HG03280 (cell line): ENCODE results near the gene YPEL4.

Experiments
- ATAC-seq: cut with Tn5 transposase; IDR thresholded peaks from one replicate; pipeline ENCODE4 v1.9.1; 2021; ENCODE audit warnings: mild to moderate bottlenecking, moderate library complexity; ENCODE audit not compliant: unreplicated experiment

Gene YPEL4

DNA sequence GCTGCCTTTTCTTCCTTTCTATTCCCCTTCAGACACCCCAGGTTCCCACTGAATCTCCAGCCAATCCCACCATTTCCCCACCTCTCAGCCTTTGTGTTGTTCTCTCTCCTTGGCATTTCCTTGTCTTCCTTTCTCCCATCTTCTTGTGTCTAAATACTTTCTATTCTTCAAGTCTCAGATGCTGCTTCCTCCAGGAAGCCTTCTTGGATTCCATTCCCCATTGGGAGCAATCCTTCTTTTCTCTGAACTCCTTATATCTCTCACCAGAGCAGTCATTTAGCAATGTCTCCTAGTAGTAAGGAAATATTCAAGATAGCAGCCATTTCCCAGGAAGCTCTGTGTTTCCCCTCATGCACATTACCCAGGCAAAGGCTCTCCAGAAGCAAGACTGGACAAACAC is 15.4 kb downstream of the YPEL4 start:
- no peak for ATAC-seq

DNA sequence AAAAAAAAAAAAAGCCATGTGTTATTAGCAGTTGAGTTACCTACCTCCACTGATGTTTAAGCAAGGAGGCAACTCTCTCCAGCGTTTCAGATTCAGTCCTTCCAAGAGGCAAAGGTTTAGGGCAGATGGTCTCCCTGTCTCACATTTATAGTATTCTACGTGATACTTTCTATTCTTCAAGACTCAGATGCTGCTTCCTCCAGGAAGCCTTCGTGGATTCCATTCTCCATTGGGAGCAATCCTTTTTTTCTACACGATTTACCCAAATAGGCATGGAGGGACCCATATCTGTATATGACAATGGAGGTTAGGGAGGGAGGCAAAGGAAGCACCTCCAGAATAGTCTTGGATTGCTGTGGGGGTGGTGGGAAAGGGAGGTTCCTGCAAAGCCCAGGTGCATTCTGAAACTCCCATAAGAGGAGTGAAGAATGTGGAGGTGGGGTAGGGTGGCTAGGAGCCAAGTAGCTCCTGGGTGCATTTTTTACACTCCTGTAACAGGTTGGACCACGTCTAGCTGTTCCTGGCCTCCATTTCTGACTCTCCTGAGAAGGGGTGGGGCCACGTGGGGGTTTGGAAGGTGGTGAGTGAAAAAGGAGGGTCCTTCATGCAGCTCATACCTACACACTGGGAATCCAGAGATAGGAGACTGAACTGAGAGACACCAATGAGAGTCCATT is 16.2 kb downstream of the YPEL4 start:
- no peak for ATAC-seq

DNA sequence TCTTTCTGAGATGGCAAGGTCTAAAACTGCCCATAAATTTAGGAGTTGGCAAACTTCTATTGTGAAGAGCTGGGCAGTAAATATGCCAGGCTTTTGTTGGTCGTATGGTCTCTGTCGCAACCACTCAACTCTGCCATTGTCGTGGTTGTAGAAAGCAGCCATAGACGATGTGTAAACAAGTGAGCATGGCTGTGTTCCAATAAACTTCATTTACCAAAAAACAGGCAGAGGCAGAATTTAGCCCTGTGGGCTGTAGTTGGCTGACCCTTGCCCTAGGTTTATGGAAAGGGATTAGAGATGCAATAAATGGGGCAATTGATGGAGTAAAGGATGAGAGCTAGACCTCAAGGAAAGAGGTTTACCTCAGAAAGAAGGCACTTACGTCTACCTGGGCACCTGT is 17.6 kb downstream of the YPEL4 start:
- no peak for ATAC-seq

DNA sequence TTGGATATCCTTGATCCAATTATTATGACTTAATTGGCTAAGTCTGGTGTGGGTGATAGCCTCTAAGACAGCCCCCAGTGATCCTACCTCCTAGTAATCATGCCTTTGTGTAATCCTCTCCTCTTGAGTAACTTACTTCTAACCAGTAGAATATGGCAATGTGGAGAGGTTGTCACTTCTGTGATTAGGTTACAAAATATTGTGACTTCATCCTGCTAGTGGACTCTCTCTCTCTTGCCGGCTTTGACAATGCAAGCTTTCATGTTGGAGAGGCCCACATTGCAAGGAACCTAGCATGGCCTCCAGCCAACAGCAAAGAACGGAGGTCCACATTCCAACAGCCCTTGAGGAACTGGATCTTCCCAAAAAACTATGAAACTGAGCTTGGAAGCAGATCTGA is 19.5 kb downstream of the YPEL4 start:
- no peak for ATAC-seq

DNA sequence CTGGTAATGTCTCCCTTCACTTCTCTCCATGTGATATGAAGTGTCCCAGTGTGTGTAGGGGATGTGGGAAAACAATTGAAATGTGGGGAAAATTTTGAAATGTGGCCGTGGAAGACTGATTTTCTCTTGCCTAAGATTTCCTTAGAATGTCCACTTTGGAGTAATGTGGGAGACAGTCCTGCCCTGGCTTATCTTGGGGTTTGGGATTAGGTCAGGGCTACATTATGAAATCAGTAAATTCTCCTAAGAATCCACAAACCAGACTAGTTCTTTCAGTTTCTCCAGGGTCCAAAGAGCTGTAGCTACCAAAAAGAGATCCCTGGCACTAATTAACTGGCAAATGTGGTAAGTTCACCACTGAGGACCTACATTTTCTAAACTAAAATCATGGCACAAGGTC is 22.8 kb downstream of the YPEL4 start:
- no peak for ATAC-seq

- no peak for ATAC-seq
Measured at GRCh38 chr11:57624864-57625263, 24.8 kb downstream of the YPEL4 start.

GRCh38 chr11:57622263-57622662 is 27.4 kb downstream of the YPEL4 start:
- ATAC-seq = no peak

DNA sequence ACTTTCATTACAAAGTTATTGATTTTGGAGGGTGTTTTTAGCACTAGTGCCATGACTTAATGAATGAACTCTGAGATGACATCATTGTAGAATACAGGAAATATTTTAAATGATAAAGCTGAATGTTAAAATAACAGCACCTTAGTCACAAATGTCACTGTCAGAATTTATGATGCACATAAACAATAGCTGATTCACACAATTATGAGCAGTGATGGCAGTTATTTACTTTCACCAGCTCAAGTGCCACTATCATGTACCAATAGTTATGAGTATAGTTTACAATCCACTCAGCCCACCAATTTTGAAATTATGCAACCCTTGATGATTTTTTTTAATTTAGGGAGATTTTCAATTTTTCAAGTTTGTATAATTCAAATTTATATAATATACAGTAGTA is 29.2 kb downstream of the YPEL4 start:
- ATAC-seq = no peak

GRCh38 chr11:57619331-57619730 is 30.4 kb downstream of the YPEL4 start:
- ATAC-seq = no peak

- ATAC-seq = no peak
Measured at GRCh38 chr11:57618438-57618837, 31.3 kb downstream of the YPEL4 start.

- ATAC-seq = no peak
Measured at GRCh38 chr11:57616595-57616994, 33.1 kb downstream of the YPEL4 start.

GRCh38 chr11:57615308-57615707 is 34.4 kb downstream of the YPEL4 start:
- ATAC-seq = no peak

GRCh38 chr11:57614234-57614772 is 35.4 kb downstream of the YPEL4 start:
- no peak for ATAC-seq

GRCh38 chr11:57610170-57610569 is 39.5 kb downstream of the YPEL4 start:
- ATAC-seq = no peak

GRCh38 chr11:57605028-57605420 is 44.7 kb downstream of the YPEL4 start:
- no peak for ATAC-seq

- ATAC-seq = no peak
Measured at GRCh38 chr11:57604296-57605027, 45.2 kb downstream of the YPEL4 start.

GRCh38 chr11:57601297-57601696 is 48.4 kb downstream of the YPEL4 start:
- no peak for ATAC-seq

DNA sequence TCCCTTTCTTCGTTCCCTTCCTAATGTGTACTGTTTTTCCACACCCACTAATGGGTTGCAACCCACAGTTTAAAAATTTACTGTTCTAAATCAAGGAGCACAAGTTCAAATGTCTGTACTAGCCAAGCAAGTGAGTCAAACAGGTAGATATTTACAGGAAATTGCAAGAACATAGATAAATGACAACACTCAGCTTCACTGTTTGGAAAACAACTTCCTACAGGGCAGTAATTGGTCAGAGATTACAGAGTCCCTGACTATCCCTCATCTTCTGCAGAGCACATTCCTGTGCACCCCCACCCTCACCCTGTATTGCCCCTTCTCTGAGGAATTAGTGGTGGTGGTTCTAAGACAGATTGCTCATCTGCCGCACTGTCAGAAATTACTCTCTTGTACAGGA is 50.3 kb downstream of the YPEL4 start:
- no peak for ATAC-seq

GRCh38 chr11:57598831-57599155 is 50.9 kb downstream of the YPEL4 start:
- no peak for ATAC-seq

- ATAC-seq = no peak
Measured at GRCh38 chr11:57597916-57598830, 51.5 kb downstream of the YPEL4 start.

DNA sequence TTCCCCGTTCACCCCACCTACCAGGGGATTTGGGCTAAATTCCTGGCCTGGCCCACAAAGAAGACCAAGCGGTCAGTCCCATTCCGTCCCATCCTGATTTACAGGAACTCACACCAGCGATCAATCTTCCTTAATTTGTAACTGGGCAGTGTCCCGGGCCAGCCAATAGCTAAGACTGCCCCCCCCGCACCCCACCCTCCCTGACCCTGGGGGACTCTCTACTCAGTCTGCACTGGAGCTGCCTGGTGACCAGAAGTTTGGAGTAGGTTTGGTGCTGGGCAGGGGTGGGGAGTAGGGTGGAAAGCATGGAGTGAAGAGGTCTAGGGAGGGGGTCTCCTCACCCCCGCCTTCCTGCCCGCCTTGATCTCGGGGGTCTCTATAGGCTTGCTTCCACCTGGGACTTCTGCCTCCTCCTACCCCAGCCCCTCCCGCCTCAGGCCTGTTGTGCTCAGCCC is 52.2 kb downstream of the YPEL4 start, which contains the start of gene SERPING1:
Gene SERPING1, plus strand, starts transcription at position 225 of the 455 bp plus-strand sequence. CDS start 586 bp downstream, outside the sequence.
- ATAC-seq = no peak
